ENCODE measurements around the gene NLRP12.
A peak's percentile ranks its signal among the peaks of the same experiment; 100 is the strongest.

NLRP12 gene

GRCh38 chr19:53826876-53827275, 2.8 kb upstream of the NLRP12 start:
- no peak overlapping the region for H3K4me3 ChIP-seq (replicated peaks; ENCODE audit: low read depth, low read length)
- peak; percentile 62 for DNase-seq (ENCODE audit: low read depth)
- TF ChIP-seq CTCF (IDR thresholded peaks at IDR 0.05; ENCODE audit: low read length, missing control alignments) = no peak

- no peak for DNase-seq (ENCODE audit: low read depth)
- no peak overlapping the region for H3K4me3 ChIP-seq (replicated peaks; ENCODE audit: low read depth, low read length)
Measured at GRCh38 chr19:53823380-53824120, 564 bp downstream of the NLRP12 start.

GRCh38 chr19:53819861-53820260, 4.3 kb downstream of the NLRP12 start:
- no peak for DNase-seq (ENCODE audit: low read depth)
- no peak for TF ChIP-seq CTCF (IDR thresholded peaks at IDR 0.05; ENCODE audit: low read length, missing control alignments)
- H3K4me3 ChIP-seq (replicated peaks; ENCODE audit: low read depth, low read length) = no peak overlapping the region

More at GRCh38 chr19:53823380-53824120, 564 bp downstream of the NLRP12 start:
- no peak for TF ChIP-seq CTCF (IDR thresholded peaks at IDR 0.05; ENCODE audit: low read length, missing control alignments)

- no peak for DNase-seq (ENCODE audit: low read depth)
- no peak overlapping the region for H3K4me3 ChIP-seq (replicated peaks; ENCODE audit: low read depth, low read length)
- no peak for TF ChIP-seq CTCF (IDR thresholded peaks at IDR 0.05; ENCODE audit: low read length, missing control alignments)
Measured at GRCh38 chr19:53818756-53819155, 5.4 kb downstream of the NLRP12 start.

GRCh38 chr19:53813996-53814395, 10.1 kb downstream of the NLRP12 start:
- no peak overlapping the region for H3K4me3 ChIP-seq (replicated peaks; ENCODE audit: low read depth, low read length)
- no peak for DNase-seq (ENCODE audit: low read depth)
- TF ChIP-seq CTCF (IDR thresholded peaks at IDR 0.05; ENCODE audit: low read length, missing control alignments) = no peak

- peak; percentile 41 for TF ChIP-seq CTCF (IDR thresholded peaks at IDR 0.05; ENCODE audit: low read length, missing control alignments)
- no peak overlapping the region for H3K4me3 ChIP-seq (replicated peaks; ENCODE audit: low read depth, low read length)
- DNase-seq (ENCODE audit: low read depth) = no peak
Measured at GRCh38 chr19:53812335-53812734, 11.8 kb downstream of the NLRP12 start.

GRCh38 chr19:53810891-53811290, 13.2 kb downstream of the NLRP12 start:
- no peak overlapping the region for H3K4me3 ChIP-seq (replicated peaks; ENCODE audit: low read depth, low read length)
- no peak for TF ChIP-seq CTCF (IDR thresholded peaks at IDR 0.05; ENCODE audit: low read length, missing control alignments)
- DNase-seq (ENCODE audit: low read depth) = no peak
